B cell (primary cell): ENCODE measurements around the gene MAPT. TPM values are rescaled to one million over a fixed set of nuclear protein-coding genes. Genes with fewer than 3 reads are reported as not detected.

Experiments
- ATAC-seq: fragments of 200-7000 bp; cut with Tn5 transposase; one replicate; pipeline ENCODE4 v1.10.0; 2021; ENCODE audit warnings: low read depth, mild to moderate bottlenecking, moderate number of reproducible peaks, moderate library complexity
- CTCF ChIA-PET: fragments of 350-600 bp; sonication (Branson Sonifier 250); formaldehyde crosslinking; loops from one replicate; lab custom pipeline; 2021; ENCODE audit warnings: antibody characterized with exemption, inconsistent platforms; lab: Charles Lee
- POLR2A ChIA-PET: fragments of 350-600 bp; sonication (Branson Sonifier 250); formaldehyde crosslinking; loops from one replicate; lab custom pipeline; 2021; ENCODE audit warnings: antibody characterized with exemption; lab: Charles Lee
- DNase-seq: peaks from one replicate; pipeline ENCODE4 v3.0.0; 2013
- H2AFZ ChIP-seq: 2 replicates; pipeline ENCODE4 v1.6.1; 2012; ENCODE audit warnings: mild to moderate bottlenecking, low read depth, low read length; ENCODE audit not compliant: insufficient read depth, poor library complexity, severe bottlenecking
- H3K27ac ChIP-seq, 2 donors: 1 replicate in 1 of 2; 2 replicates in 1 of 2; pipeline ENCODE4 v1.5.1; 2012 to 2013; ENCODE audit warnings: low read length in 2 of 2, mild to moderate bottlenecking in 2 of 2, moderate library complexity in 1 of 2
- H3K27me3 ChIP-seq, 4 experiments: fragments of 200-600 bp in 1 of 4; sonication (generic) in 1 of 4; replicated peaks in 1 of 4; 1 replicate in 2 of 4; 2 replicates in 2 of 4; pipeline versions ENCODE4 v1.6.1 to v1.7.0; 2013 to 2016; ENCODE audit warnings: low read length in 3 of 4, mild to moderate bottlenecking in 2 of 4, mixed read lengths in 1 of 4, moderate library complexity in 1 of 4; ENCODE audit not compliant: insufficient read depth in 4 of 4, control insufficient read depth in 3 of 4; ENCODE audit errors: control extremely low read depth in 1 of 4
- H3K36me3 ChIP-seq, 2 experiments: replicated peaks in 1 of 2; 1 replicate in 1 of 2; 2 replicates in 1 of 2; pipeline versions ENCODE4 v1.6.1 to v1.7.1; 2013; ENCODE audit warnings: low read length in 1 of 2; ENCODE audit not compliant: insufficient read depth in 2 of 2, control insufficient read depth in 1 of 2; ENCODE audit errors: control extremely low read depth in 1 of 2, extremely low read depth in 1 of 2
- H3K4me1 ChIP-seq, 2 donors: fragments of 200-600 bp in 1 of 2; sonication (generic) in 1 of 2; 1 replicate in 1 of 2; 2 replicates in 1 of 2; pipeline versions ENCODE4 v1.5.1 to v1.6.1; 2013 to 2017; ENCODE audit warnings: low read length in 2 of 2; ENCODE audit not compliant: control insufficient read depth in 2 of 2, insufficient read depth in 2 of 2
- H3K4me2 ChIP-seq: replicated peaks from 2 replicates; pipeline ENCODE3; 2012; ENCODE audit warnings: mild to moderate bottlenecking, low read depth, low read length; ENCODE audit not compliant: poor library complexity, severe bottlenecking
- H3K4me3 ChIP-seq, 5 experiments: fragments of 200-600 bp in 1 of 5; sonication (generic) in 1 of 5; 1 replicate in 3 of 5; 2 replicates in 2 of 5; pipeline versions ENCODE4 v1.5.1 to v1.7.0; 2011 to 2016; ENCODE audit warnings: low read length in 4 of 5, mild to moderate bottlenecking in 4 of 5, low read depth in 2 of 5, control low read depth in 1 of 5, moderate library complexity in 1 of 5; ENCODE audit not compliant: insufficient read depth in 1 of 5; ENCODE audit errors: control extremely low read depth in 1 of 5, extremely low read depth in 1 of 5
- H3K79me2 ChIP-seq: fragments of 200-600 bp; sonication (generic); one replicate; pipeline ENCODE4 v1.6.0; 2016; ENCODE audit warnings: low read length; ENCODE audit not compliant: control insufficient read depth, insufficient read depth
- H3K9ac ChIP-seq: fragments of 200-600 bp; sonication (generic); 2 replicates; pipeline ENCODE4 v1.6.1; 2017; ENCODE audit warnings: mild to moderate bottlenecking, low read length, moderate library complexity
- H3K9me3 ChIP-seq, 3 donors: one replicate each; pipeline versions ENCODE4 v1.6.1 to v1.7.1; 2013; ENCODE audit warnings: low read length in 2 of 3; ENCODE audit not compliant: control insufficient read depth in 2 of 3, insufficient read depth in 1 of 3; ENCODE audit errors: control extremely low read depth in 1 of 3
- H4K20me1 ChIP-seq: 2 replicates; pipeline ENCODE4 v1.6.0; 2012; ENCODE audit warnings: mild to moderate bottlenecking, low read length; ENCODE audit not compliant: insufficient read depth, control insufficient read depth, poor library complexity, severe bottlenecking
- H3K27ac Mint-ChIP-seq: one replicate; pipeline ENCODE4 v1.8.0; 2021; ENCODE audit warnings: mixed read lengths
- H3K27me3 Mint-ChIP-seq: one replicate; pipeline ENCODE4 v1.8.0; 2021; ENCODE audit warnings: mixed read lengths
- H3K4me1 Mint-ChIP-seq: one replicate; pipeline ENCODE4 v1.8.0; 2021; ENCODE audit warnings: mixed read lengths
- H3K4me3 Mint-ChIP-seq: one replicate; pipeline ENCODE4 v1.8.0; 2021; ENCODE audit warnings: mixed read lengths
- H3K9me3 Mint-ChIP-seq: one replicate; pipeline ENCODE4 v1.8.0; 2022; ENCODE audit warnings: mixed read lengths; ENCODE audit not compliant: insufficient read depth
- EZH2 ChIP-seq: IDR thresholded peaks from 2 replicates; pipeline ENCODE4 v1.6.1; 2012; ENCODE audit warnings: borderline replicate concordance, low read depth, mild to moderate bottlenecking, moderate library complexity, low read length; ENCODE audit not compliant: insufficient read depth, poor library complexity, severe bottlenecking
- WGBS: methylation state at CpG from one replicate; pipeline ENCODE4 v1.1.5; 2013; ENCODE audit warnings: missing lambda C conversion rate; ENCODE audit not compliant: insufficient coverage; 5-methylcytosine and 5-hydroxymethylcytosine counted together
- intact Hi-C: fragments of 100-400 bp; cut with micrococcal nuclease; formaldehyde crosslinking; loops from one replicate; pipeline ENCODE4 v1.10.0; 2022
- polyA plus RNA-seq: library from polyadenylated mRNA; depleted of rRNA; stranded (reverse); fragments of >200 nt; gene quantifications from 2 replicates; pipeline ENCODE4 v1.2.3, GENCODE V29; 2012
- total RNA-seq, 2 donors: library from RNA; stranded (reverse); fragments of 120-200 nt in 1 of 2; gene quantifications; 1 replicate in 1 of 2; 2 replicates in 1 of 2; pipeline versions ENCODE4 v1.2.3 to v1.2.4, GENCODE V29; 2013 to 2022
- TF ChIP-seq, protein P1 (sequence below): fragments of 200-600 bp; IDR thresholded peaks from one replicate; pipeline ENCODE4 v1.8.0; 2022; ENCODE audit warnings: antibody characterized with exemption, mild to moderate bottlenecking

Gene MAPT
- total and polyA plus RNA-seq, 2 donors (not counting 1 experiment from before 2014, with no cell fraction given): 0.13 to 0.20 TPM

DNA sequence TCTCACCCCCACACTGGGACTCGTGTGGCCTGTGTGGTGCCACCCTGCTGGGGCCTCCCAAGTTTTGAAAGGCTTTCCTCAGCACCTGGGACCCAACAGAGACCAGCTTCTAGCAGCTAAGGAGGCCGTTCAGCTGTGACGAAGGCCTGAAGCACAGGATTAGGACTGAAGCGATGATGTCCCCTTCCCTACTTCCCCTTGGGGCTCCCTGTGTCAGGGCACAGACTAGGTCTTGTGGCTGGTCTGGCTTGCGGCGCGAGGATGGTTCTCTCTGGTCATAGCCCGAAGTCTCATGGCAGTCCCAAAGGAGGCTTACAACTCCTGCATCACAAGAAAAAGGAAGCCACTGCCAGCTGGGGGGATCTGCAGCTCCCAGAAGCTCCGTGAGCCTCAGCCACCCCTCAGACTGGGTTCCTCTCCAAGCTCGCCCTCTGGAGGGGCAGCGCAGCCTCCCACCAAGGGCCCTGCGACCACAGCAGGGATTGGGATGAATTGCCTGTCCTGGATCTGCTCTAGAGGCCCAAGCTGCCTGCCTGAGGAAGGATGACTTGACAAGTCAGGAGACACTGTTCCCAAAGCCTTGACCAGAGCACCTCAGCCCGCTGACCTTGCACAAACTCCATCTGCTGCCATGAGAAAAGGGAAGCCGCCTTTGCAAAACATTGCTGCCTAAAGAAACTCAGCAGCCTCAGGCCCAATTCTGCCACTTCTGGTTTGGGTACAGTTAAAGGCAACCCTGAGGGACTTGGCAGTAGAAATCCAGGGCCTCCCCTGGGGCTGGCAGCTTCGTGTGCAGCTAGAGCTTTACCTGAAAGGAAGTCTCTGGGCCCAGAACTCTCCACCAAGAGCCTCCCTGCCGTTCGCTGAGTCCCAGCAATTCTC is 132.1 kb downstream of the MAPT start:
- H3K27ac ChIP-seq: peak overlapping the region; percentile 65 to 69
- H3K4me3 Mint-ChIP-seq: peak overlapping the region; percentile 38

More for the DNA sequence above, 132.1 kb downstream of the MAPT start:
- 39% methylated on average over 14 of the region's 17 CpGs for WGBS
- Histone ChIP-seq H3K79me2 (no peaks in the 10 kb centered on the region), H4K20me1 (no peaks in the 10 kb centered on the region), H2AFZ (no peak overlapping the region), H3K27me3 (no peaks in the 10 kb centered on the region), H3K4me2 (peak overlapping the region; percentile 49), H3K9me3 (peaks cover 0 to 3% (median 2%) of the 10 kb centered on the region in 3 donors), H3K9ac (no peak overlapping the region), H3K4me3 (no peak overlapping the region), H3K4me1 (peaks cover 49 to 66% of the 10 kb centered on the region in 2 donors), H3K36me3 (peaks cover 6 to 17% of the 10 kb centered on the region in 2 experiments)
- H3K4me1 Mint-ChIP-seq: peaks cover 59% of the 10 kb centered on the region
- DNase-seq: peak; percentile 52
- H3K27ac Mint-ChIP-seq: peak overlapping the region; percentile 91
- intact Hi-C loops: no loop called here
- no peak for TF ChIP-seq EZH2
- TF ChIP-seq, protein P1, sequence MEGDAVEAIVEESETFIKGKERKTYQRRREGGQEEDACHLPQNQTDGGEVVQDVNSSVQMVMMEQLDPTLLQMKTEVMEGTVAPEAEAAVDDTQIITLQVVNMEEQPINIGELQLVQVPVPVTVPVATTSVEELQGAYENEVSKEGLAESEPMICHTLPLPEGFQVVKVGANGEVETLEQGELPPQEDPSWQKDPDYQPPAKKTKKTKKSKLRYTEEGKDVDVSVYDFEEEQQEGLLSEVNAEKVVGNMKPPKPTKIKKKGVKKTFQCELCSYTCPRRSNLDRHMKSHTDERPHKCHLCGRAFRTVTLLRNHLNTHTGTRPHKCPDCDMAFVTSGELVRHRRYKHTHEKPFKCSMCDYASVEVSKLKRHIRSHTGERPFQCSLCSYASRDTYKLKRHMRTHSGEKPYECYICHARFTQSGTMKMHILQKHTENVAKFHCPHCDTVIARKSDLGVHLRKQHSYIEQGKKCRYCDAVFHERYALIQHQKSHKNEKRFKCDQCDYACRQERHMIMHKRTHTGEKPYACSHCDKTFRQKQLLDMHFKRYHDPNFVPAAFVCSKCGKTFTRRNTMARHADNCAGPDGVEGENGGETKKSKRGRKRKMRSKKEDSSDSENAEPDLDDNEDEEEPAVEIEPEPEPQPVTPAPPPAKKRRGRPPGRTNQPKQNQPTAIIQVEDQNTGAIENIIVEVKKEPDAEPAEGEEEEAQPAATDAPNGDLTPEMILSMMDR: no peak
- no peaks in the 10 kb centered on the region for H3K27me3 Mint-ChIP-seq
- ATAC-seq: peak; percentile 42
- no peaks in the 10 kb centered on the region for H3K9me3 Mint-ChIP-seq
- POLR2A ChIA-PET: interaction anchor here (0.5 to 0.7 kb wide), 4 partner anchors 21 to 150 kb away, joined by 3 to 7 read pairs (median 6); no protein-coding TSS in a partner anchor
- CTCF ChIA-PET: interaction anchor here (0.6 to 6.2 kb wide), 5 partner anchors 18 to 973 kb away, joined by 3 to 43 read pairs (median 6); no protein-coding TSS in a partner anchor
